Stimulated activated CD4-positive, alpha-beta T cell treated with anti-CD3 and anti-CD28 coated beads, Interleukin-15, amount 100 ng/mL, for 48 hours (primary cell): ENCODE data around the gene TUT4.

Experiments used
- DNase-seq, 2 donors: peaks; one replicate each; pipeline ENCODE4 v3.0.0-alpha.2; 2020; ENCODE audit warnings: low read depth in 2 of 2

TUT4 gene

GRCh38 chr1:52472384-52472783 lies 80.5 kb downstream of the TUT4 start:
- no peak for DNase-seq

- DNase-seq, result no peak
Observed at GRCh38 chr1:52469108-52469507, 83.8 kb downstream of the TUT4 start.

- no peak for DNase-seq
Observed at GRCh38 chr1:52463891-52464290, 89.0 kb downstream of the TUT4 start.

- DNase-seq, result no peak
Observed at GRCh38 chr1:52461821-52462220, 91.1 kb downstream of the TUT4 start.

GRCh38 chr1:52460694-52461093 lies 92.2 kb downstream of the TUT4 start:
- no peak for DNase-seq

- no peak for DNase-seq
Observed at GRCh38 chr1:52455686-52456085, 97.2 kb downstream of the TUT4 start.

- DNase-seq, result no peak
Observed at GRCh38 chr1:52454779-52455178, 98.1 kb downstream of the TUT4 start.

GRCh38 chr1:52454127-52454526 lies 98.8 kb downstream of the TUT4 start:
- DNase-seq, result no peak

GRCh38 chr1:52444463-52444862 lies 108.4 kb downstream of the TUT4 start:
- no peak for DNase-seq

- DNase-seq, result no peak
Observed at GRCh38 chr1:52439976-52440375, 112.9 kb downstream of the TUT4 start.

- DNase-seq, result no peak
Observed at GRCh38 chr1:52436817-52437216, 116.1 kb downstream of the TUT4 start.

- no peak for DNase-seq
Observed at GRCh38 chr1:52435650-52436049, 117.2 kb downstream of the TUT4 start.

GRCh38 chr1:52435211-52435610 lies 117.7 kb downstream of the TUT4 start:
- no peak for DNase-seq

GRCh38 chr1:52432807-52433206 lies 120.1 kb downstream of the TUT4 start:
- DNase-seq, result no peak

- no peak for DNase-seq
Observed at GRCh38 chr1:52427152-52427551, 125.7 kb downstream of the TUT4 start.

- DNase-seq, result no peak
Observed at GRCh38 chr1:52426371-52426770, 126.5 kb downstream of the TUT4 start.

- no peak for DNase-seq
Observed at GRCh38 chr1:52424813-52425212, 128.1 kb downstream of the TUT4 start.

- no peak for DNase-seq
Observed at GRCh38 chr1:52424231-52424636, 128.7 kb downstream of the TUT4 start.

GRCh38 chr1:52423771-52424170 lies 129.1 kb downstream of the TUT4 start:
- DNase-seq, result peak; percentile 26 to 45

GRCh38 chr1:52423055-52423454 lies 129.8 kb downstream of the TUT4 start:
- no peak for DNase-seq

GRCh38 chr1:52420713-52421112 lies 132.2 kb downstream of the TUT4 start:
- DNase-seq, result no peak

- DNase-seq, result no peak
Observed at GRCh38 chr1:52416811-52417210, 136.1 kb downstream of the TUT4 start.

GRCh38 chr1:52414942-52415341 lies 137.9 kb downstream of the TUT4 start:
- DNase-seq, result no peak

GRCh38 chr1:52413410-52413989 lies 139.4 kb downstream of the TUT4 start:
- no peak for DNase-seq

GRCh38 chr1:52404975-52405338 lies 147.9 kb downstream of the TUT4 start:
- no peak for DNase-seq
